Activated CD8-positive, alpha-beta memory T cell treated with anti-CD3 and anti-CD28 coated beads, Interleukin-2, amount 50 U/mL, for 1 hour (primary cell): ENCODE measurements around the gene CMTM7.
"Not testable (repeated sequence)": the region's sequence is repeated elsewhere in the genome, so short reads cannot be mapped to it uniquely, and the experiment has no call there.

Experiments
- DNase-seq: peaks from one replicate; pipeline ENCODE4 v3.0.0-alpha.2; 2020; ENCODE audit errors: extremely low read depth

CMTM7 gene

DNA sequence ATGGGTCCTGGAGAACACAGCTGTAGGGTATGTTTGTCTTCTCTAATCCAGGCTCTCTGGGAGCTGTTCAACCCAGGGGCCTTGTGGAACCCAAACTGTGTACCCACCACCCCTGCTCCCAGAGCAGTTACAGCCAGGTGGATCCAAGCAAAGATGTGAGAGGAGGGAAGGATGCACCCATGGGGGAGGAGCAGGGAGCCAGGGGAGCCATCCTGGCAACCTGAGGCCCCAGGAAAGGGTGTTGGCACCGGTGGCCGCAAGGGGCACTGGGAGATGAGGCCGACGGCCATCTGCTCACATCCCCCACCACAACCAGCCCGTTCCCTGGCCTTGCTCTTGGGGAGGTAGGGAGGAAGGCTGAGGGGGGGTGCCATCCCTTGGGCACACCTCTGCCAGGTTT lies 67.8 kb downstream of the CMTM7 start:
- DNase-seq = no peak

DNA sequence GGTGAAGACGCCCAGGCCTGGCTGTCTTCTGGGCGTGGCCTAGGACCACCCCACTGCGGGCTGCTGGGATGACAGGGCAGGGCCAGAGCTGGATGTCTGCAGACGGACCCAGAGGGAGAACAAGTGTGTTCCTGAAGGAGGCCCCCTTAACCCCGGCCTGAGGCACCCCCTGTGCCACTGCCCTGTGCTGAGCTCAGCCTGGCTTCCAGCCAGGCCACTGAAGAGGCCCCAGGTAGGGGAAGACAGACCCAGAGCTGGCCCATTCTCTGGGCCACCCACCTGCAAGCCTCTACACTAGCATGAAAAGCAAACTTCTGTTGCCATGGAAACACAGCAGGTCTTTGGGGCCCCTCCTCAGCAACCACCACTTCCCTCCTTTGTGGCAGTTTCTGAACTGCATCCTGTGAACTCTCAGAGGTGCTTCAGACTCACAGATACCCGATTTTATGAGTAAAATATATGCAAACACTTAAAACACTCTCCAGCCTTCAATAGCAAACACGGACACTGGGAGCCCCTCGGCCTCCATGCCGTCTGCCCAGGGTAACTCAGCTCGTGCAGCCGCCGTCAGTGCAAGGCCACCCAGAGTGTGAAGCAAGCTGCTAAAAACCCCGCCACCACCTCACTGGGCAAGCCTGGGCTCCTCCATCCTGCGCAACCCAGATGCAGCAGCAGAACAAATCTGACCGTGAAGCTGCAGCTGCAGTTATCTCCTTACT lies 68.5 kb downstream of the CMTM7 start:
- DNase-seq = peak; percentile 68

DNA sequence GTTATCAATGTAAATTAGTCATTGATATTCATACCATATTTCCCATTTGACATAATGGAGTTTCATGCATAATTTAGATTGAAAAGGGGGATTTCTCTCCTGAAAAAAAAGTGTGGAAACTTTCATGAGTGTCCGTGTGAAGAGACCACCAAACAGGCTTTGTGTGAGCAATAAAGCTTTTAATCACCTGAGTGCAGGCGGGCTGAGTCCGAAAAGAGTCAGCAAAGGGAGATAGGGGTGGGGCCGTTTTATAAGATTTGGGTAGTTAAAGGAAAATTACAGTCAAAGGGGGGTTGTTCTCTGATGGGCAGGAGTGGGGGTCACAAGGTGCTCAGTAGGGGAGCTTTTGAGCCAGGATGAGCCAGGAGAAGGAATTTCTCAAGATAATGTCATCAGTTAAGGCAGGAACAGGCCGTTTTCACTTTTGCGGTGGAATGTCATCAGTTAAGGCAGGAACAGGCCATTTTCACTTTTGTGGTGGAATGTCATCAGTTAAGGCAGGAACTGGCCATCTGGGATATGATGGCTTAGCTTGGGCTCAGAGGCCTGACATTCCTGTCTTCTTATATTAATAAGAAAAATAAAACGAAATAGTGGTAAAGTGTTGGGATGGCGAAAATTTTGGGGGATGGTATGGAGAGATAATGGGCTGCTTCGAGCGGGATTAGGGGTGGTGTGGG lies 69.3 kb downstream of the CMTM7 start:
- DNase-seq = not testable (repeated sequence)

DNA sequence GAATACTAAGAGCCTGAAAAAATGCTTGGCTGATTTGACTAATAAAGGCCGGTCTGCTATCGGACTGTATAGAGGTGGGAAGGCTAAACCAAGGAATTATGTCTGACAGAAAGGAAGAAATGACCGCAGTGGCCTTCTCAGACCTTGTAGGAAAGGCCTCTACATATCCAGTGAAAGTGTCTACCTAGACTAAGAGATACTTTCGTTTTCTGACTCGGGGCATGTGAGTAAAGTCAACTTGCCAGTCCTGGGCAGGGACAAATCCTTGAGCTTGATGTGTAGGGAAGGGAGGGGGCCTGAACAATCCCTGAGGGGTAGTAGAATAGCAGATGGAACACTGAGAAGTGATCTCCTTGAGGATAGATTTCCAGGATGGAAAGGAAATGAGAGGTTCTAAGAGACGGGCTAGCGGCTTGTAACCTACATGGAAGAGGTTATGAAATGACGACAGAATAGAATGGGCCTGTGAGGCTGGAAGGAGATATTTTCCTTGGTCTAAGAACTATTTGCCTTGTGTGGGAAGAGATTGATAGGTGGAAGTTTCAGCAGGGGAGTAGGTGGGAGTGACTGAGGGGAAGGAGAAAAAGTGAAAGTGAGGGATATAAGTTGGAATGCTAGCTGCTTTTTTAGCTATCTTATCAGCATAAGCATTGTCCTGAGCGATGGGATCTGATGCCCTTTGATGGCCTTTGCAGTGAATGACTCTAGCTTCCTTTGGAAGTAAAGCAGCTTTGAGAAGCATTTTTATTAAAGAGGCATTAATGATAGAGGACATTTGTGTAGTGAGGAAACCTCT lies 70.7 kb downstream of the CMTM7 start:
- DNase-seq = not testable (repeated sequence)

DNA sequence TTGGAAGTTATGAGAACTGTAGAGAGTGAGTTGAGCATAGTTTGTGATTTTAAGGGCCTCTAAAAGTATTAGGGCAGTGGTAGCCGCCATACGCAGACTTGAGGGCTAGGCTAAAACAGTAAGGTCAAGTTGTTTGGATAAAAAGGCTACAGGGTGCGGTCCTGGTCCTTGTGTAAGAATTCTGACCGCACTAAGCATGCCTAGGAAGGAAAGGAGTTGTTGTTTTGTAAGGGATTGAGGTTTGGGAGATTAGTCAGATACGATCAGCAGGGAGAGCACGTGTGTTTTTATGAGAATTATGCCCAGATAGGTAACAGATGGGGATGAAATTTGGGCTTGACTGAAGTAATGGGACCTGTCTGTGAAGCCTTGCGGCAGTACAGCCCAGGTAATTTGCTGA lies 71.8 kb downstream of the CMTM7 start:
- DNase-seq = not testable (repeated sequence)

DNA sequence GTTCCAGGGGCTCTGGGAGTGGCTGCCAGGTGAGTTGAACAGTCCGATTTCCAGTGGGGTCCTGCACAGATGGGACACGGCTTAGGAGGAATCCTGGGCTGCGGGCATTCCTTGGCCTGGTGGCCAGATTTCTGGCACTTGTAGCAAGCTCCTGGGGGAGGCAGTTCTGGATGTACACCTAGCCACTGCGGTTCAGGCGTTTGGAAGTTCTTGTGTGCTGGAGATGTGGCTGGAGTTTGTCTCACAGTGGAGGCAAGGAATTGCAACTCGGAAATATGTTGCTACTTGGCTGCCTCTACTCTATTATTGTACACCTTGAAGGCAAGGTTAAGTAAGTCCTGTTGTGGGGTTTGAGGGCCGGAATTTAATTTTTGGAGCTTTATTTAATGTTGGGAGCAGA lies 73.1 kb downstream of the CMTM7 start:
- DNase-seq = not testable (repeated sequence)

DNA sequence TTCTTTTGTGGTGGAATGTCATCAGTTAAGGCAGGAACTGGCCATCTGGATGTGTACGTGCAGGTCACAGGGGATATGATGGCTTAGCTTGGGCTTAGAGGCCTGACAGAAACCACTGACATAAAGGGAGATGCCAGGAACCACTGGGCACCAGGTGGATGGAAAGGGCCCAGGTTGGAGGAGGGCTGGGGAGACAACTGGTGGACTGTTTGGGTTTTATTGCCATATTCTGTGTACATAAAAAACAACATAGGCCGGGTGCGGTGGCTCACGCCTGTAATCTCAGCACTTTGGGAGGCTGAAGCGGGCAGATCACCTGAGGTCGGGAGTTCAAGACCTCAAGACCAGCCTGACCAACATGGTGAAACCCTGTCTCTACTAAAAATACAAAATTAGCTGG lies 75.2 kb downstream of the CMTM7 start:
- not testable (repeated sequence) for DNase-seq

DNA sequence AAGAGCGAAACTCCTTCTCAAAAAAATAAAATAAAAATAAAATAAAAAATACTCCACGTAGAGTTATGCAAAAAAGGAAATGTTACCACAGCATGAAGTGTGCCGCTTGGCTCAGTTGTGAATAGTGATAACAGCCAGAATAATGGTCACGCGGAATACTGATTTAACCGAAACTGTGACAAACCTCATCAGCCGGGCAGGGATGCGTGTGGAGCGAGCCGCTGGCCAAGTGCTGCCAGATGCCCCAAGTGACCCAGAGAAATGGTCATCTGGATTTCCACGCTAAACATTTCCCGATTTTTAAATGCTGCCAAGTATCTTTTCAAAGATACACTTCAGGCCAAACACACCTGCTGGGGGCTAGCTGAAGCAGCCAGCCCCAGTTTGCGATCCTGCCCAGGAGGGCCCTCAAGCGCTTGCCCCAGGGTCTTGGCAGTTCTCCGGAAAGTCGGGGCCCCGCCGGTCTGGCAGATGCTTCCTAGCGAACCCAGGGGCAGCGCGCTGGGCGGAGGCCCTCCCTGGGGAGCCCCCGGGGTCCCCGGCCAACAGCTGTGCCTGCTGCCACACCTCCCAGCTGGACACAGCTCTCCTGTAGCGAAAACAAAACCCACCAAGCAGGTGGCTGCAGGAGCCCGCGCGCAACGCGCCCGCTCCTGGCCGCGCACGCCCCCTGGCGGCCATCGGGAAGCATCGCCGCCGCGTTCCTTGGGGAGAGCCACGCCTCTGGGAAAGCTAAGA lies 75.8 kb downstream of the CMTM7 start:
- no peak for DNase-seq

DNA sequence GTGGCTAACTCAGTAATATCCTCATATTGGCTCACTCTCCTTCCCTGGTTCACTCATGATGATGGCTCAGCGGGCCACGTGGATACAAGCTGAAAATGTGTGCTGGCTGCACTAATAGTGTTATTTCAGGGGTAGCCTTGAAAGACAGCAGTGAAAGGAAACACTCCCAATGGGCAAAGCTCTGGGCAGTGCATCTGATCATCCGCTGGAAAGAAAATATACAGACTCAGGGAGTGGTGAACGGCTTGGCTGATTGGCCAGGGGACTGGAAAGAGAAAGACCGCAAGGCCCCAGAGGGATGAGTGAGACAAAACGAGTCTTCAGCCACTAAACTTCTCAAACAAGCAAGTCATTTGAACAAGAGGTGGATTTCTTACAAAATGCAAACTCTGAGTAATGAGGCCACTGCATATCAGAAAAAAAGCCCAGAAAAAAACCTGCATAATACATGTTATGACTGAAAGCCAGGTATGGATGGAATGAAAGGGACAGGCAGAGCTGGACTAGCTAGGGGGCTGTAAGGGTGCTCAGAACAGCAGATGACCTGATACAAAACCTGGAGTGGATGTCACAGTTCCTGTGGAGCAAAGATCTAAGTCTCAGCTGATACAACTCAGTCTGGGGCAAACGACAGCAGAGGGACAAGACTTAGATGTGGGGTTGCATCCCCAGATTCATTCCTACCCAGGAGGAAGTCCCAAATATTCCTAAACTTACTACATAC lies 77.7 kb downstream of the CMTM7 start:
- no peak for DNase-seq

DNA sequence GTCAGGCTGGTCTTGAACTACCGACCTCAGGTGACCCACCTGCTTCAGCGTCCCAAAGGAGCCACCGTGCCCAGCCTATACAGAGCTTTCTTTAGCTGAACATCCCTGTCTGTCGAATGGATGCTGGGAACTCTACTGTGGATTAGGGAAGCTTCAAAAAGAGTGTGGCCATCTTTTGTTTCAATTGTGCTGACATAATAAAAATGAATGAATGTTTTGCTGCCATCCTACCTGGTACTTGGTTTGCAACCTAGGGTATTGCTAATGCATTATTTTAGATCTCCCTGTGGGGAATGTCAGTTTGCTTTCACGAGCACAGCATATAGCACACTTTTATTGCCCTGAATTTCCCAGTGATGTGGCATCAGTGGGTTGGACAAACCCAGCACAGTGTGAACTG lies 78.7 kb downstream of the CMTM7 start:
- no peak for DNase-seq

DNA sequence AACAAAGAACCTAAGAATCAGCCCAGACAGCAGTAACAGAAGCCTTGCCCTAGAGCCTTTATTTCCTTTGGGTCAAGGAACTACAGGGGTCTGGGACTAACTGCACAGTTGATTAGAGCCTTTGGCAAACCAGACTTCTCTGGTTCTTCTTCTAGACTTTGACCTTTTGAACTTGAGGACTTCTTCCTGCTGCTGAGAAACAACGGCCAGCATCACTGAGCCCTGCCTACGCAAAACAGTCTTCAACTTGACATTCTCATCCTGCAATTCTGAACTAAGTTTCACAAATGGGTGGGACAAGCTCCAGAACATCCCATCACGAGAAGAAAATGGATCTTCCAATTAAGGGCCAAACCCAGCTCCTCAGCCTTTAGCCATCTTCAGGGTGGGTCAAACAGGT lies 79.6 kb downstream of the CMTM7 start:
- DNase-seq = no peak

DNA sequence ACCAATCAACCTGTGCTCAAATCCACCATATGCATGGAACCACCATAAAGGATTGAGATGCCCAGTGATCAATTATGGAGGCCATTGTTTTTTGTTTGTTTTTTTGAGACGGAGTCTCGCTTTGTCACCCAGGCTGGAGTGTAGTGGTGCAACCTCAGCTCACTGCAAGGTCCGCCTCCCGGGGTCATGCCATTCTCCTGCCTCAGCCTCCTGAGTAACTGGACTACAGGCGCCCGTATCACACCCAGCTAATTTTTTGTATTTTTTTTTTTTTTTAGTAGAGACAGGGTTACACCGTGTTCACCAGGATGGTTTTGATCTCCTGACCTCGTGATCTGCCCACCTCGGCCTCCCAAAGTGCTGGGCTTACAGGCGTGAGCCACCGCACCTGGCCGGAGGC lies 80.5 kb downstream of the CMTM7 start:
- not testable (repeated sequence) for DNase-seq

DNA sequence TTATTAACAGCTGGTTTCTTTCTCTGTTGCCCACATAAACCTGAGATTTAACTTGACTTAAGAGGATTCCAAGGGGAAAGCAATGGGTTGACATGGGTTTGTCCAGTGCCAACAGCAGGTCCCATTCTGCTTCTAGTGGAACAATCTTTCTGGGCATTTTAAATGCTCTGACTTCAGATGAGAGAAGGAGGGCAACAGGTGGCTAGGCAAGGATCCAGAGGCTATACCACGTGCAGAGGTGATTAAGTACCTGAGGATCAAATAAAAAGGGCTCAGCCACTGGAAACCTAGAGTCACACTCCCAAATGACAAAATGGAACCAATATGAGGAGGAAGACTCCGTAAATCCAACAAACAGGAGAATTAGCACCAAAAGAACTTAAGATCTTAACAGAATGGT lies 82.5 kb downstream of the CMTM7 start:
- DNase-seq = no peak

DNA sequence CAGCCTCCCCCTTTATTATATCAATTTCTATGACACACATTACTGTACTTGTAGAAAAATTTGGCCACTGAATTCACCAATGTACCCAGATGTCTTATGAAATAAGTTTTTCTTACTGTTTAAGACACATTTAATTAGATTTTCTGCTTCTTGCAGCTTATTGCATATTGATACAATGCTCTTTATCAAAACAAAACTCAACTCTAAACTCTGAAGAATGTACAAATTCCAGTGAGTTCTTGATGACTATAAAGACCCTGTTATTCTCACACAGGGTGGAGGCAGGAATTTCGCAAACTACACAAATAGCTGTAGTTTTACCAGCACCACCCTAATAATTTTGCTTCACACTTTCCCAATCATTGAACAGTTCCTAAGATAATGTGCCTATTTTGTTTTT lies 89.0 kb downstream of the CMTM7 start:
- no peak for DNase-seq

DNA sequence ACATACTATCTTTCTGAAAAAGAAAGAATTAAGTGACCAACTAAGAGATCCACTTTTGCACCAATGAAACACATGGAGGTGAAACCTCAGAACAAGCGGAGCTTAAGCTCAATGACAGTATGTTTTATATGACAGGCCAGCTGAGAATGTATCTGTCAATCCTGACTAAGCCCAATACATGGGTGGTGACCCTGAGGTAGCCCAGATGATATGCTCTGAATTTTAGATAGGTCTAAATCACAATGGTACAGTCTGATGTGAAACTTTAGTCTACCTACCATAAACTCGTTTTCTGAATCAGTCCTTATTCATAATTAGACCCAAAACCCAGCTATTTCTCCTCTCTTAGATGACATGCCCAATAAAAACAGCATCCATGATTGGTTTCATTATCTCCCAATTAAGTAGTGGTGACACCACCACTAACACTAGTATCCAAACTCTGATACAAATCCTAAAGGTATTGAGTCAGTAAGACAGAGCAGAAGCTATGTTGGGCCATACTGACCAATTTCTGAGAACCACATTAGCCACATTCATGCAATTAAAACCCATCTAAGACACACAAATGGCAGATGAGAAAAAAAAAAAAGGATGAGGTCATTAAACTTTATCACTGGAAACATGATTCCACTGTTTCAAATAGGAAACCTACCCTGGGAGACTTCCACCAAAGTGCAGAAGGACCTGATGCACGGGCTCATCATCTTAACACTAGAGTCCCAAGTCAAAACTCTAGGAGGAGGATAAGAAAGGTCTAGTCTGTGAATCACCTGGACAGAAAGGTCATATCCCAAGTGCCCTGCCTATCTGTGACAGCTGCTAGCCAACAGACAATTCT lies 90.4 kb downstream of the CMTM7 start:
- DNase-seq = no peak

DNA sequence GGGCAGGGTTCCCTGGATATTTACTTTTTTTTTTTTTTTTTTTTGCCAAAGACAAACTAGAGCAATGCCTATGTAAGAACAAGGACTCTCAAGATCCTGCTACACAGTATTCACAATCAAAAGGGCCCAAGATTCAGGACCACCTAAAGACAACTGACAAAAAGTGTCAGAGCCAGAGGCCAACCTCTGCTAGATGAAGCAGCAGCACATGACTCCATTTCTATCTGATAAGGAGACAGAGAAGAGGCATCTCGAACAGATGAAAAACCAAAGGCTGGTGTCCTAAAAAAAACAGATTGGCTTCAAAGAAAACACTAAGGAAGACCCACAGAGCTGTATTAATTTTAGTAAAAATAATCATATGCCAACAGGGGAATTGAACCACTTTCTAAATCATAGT lies 91.0 kb downstream of the CMTM7 start:
- DNase-seq = no peak

DNA sequence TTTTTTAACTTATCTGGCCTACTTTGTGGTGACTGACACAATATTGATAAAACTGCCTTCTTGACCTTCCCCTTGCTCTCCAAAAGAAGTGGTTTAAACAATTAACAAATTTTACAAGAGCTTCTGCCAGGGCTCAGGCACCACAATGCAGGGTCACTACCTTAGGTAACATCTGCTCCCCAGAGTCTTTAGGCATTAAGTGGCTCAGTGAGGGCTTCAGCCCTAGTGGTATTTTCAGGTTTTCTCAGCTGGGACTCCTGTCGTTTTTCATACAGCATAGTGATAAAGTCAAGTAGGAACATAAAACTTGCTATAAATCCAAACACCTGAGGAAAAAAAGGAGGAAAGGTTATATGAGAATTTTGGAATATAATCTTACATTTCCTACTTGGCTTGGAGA lies 92.1 kb downstream of the CMTM7 start:
- no peak for DNase-seq

DNA sequence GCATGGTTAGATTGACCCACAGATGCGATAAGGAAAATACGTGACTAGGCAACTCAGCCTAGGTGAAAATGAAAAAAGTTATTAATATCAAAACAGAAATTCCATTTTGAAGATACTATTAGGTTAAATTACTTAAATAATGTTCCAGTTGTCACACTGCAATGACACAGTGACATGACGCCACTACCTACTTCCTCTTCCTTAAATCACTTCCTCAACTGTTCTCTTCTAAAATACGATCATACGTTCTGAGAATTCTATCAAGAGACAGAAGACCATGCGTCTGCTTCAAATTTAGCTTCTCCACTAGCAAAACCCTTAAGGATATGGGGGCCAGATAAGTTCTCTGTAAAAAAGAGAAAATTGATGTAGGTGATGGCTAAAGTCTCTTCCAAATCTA lies 92.8 kb downstream of the CMTM7 start:
- DNase-seq = no peak

DNA sequence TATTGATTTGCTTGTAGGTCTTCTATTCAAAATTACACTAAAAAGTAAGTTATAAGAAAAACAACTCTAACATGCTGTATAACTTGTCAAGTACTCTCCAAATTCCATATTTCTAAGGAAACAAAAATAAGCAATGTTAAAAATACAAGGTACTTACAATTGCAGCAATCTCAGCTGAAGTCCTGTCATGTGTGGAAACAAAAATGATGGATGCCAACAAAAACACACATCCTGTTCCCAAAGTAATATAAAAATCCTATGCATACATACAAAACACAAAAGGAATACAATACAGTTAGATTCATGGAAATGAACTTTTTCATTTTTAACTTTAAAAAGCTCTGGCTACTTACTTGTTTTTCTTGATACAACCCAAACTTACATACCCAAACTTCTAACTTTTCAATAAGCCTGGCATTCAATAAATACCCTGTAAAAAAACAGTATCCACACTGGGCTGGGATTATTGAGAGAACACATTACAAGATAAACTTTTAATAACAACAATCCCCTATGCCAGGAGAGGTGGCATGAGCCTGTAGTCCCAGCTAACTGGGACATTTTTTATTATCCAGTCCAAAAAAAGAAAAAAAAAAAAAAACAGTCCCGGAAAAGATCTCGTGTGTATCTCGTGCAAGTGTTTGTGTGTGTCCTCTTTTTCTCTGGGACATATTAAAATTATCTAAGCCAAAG lies 96.3 kb downstream of the CMTM7 start:
- no peak for DNase-seq

DNA sequence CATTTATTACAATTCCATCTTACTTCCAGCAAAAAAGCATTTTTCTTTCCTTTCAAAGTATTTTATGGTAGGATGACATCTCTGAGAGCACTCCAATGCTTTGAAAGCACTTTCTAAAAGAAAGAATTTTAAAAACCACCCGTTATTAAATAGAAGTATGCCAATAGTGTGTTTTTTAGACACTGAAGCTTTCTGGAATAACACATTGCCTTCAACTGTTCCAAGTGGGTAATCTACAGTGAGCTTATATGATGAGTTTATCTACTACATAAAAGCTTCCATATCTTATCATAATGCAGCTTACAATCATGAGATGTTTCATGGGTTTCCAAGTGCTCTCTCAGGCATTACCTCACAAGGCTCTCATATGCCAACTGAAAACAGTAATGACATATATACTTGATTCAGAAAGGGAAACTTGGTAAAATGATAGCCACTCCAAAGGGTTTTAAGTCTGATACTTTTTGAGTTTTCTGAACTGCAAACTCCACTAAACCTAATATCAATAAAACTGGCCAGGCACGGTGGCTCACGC lies 96.9 kb downstream of the CMTM7 start:
- no peak for DNase-seq
